ENCODE measurements around the gene VLDLR. TPM values are rescaled to one million over a fixed set of nuclear protein-coding genes. Genes with fewer than 3 reads are reported as not detected.

The VLDLR gene
- total RNA-seq, 4 donors from 2014 or later, result 0.85 to 2.5 TPM; not detected in 2

GRCh38 chr9:2664174-2665065, 42.8 kb downstream of the VLDLR start:
- no peak for DNase-seq
- H3K27ac ChIP-seq, result no peak overlapping the region
- no peaks in the 10 kb centered on the region for H3K27me3 ChIP-seq
- H3K4me1 ChIP-seq, result no peaks in the 10 kb centered on the region
- no peaks in the 10 kb centered on the region for H3K9me3 ChIP-seq
- TF ChIP-seq POLR2A (IDR thresholded peaks at IDR 0.05), result no peak
- TF ChIP-seq, protein P1, sequence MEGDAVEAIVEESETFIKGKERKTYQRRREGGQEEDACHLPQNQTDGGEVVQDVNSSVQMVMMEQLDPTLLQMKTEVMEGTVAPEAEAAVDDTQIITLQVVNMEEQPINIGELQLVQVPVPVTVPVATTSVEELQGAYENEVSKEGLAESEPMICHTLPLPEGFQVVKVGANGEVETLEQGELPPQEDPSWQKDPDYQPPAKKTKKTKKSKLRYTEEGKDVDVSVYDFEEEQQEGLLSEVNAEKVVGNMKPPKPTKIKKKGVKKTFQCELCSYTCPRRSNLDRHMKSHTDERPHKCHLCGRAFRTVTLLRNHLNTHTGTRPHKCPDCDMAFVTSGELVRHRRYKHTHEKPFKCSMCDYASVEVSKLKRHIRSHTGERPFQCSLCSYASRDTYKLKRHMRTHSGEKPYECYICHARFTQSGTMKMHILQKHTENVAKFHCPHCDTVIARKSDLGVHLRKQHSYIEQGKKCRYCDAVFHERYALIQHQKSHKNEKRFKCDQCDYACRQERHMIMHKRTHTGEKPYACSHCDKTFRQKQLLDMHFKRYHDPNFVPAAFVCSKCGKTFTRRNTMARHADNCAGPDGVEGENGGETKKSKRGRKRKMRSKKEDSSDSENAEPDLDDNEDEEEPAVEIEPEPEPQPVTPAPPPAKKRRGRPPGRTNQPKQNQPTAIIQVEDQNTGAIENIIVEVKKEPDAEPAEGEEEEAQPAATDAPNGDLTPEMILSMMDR (IDR thresholded peaks at IDR 0.05), result no peak
- H3K36me3 ChIP-seq, result no peaks in the 10 kb centered on the region
- no peak overlapping the region for H3K4me3 ChIP-seq

- DNase-seq, result no peak
- H3K27ac ChIP-seq, result no peak overlapping the region
- H3K4me1 ChIP-seq, result no peaks in the 10 kb centered on the region
- no peak overlapping the region for H3K4me3 ChIP-seq
- H3K9me3 ChIP-seq, result no peaks in the 10 kb centered on the region
- TF ChIP-seq POLR2A (IDR thresholded peaks at IDR 0.05), result no peak
- TF ChIP-seq, protein P1 (IDR thresholded peaks at IDR 0.05), result no peak
- no peaks in the 10 kb centered on the region for H3K27me3 ChIP-seq
- no peaks in the 10 kb centered on the region for H3K36me3 ChIP-seq
Observed at GRCh38 chr9:2666569-2666968, 45.0 kb downstream of the VLDLR start.

- TF ChIP-seq, protein P1 (IDR thresholded peaks at IDR 0.05), result no peak
- no peak for TF ChIP-seq POLR2A (IDR thresholded peaks at IDR 0.05)
- H3K9me3 ChIP-seq, result no peaks in the 10 kb centered on the region
- H3K27ac ChIP-seq, result no peak overlapping the region
- H3K4me3 ChIP-seq, result no peak overlapping the region
- H3K4me1 ChIP-seq, result no peaks in the 10 kb centered on the region
- no peaks in the 10 kb centered on the region for H3K27me3 ChIP-seq
- no peaks in the 10 kb centered on the region for H3K36me3 ChIP-seq
- DNase-seq, result no peak
Observed at GRCh38 chr9:2673161-2673560, 51.6 kb downstream of the VLDLR start.

- no peaks in the 10 kb centered on the region for H3K9me3 ChIP-seq
- TF ChIP-seq, protein P1 (IDR thresholded peaks at IDR 0.05), result no peak
- no peak for TF ChIP-seq POLR2A (IDR thresholded peaks at IDR 0.05)
- no peak for DNase-seq
- no peaks in the 10 kb centered on the region for H3K4me1 ChIP-seq
- no peaks in the 10 kb centered on the region for H3K27me3 ChIP-seq
- H3K27ac ChIP-seq, result no peak overlapping the region
- H3K4me3 ChIP-seq, result no peak overlapping the region
- no peaks in the 10 kb centered on the region for H3K36me3 ChIP-seq
Observed at GRCh38 chr9:2674141-2674824, 52.7 kb downstream of the VLDLR start.

GRCh38 chr9:2675834-2676233, 54.2 kb downstream of the VLDLR start:
- no peaks in the 10 kb centered on the region for H3K36me3 ChIP-seq
- DNase-seq, result no peak
- H3K4me1 ChIP-seq, result no peaks in the 10 kb centered on the region
- TF ChIP-seq, protein P1 (IDR thresholded peaks at IDR 0.05), result no peak
- no peak for TF ChIP-seq POLR2A (IDR thresholded peaks at IDR 0.05)
- H3K4me3 ChIP-seq, result no peak overlapping the region
- no peaks in the 10 kb centered on the region for H3K9me3 ChIP-seq
- H3K27ac ChIP-seq, result no peak overlapping the region
- no peaks in the 10 kb centered on the region for H3K27me3 ChIP-seq

All from Peyer's patch (tissue), 4 donors.